GM19035 (cell line): ENCODE measurements around the gene RIMS1.
"Not testable (repeated sequence)": the region's sequence is repeated elsewhere in the genome, so short reads cannot be mapped to it uniquely, and the experiment has no call there.

Experiments used
- ATAC-seq: cut with Tn5 transposase; IDR thresholded peaks from one replicate; pipeline ENCODE4 v1.9.1; 2021; ENCODE audit not compliant: unreplicated experiment

RIMS1 gene

GRCh38 chr6:71967436-71967835 is 81.1 kb downstream of the RIMS1 start:
- ATAC-seq, result no peak

GRCh38 chr6:71977884-71978283 is 91.5 kb downstream of the RIMS1 start:
- ATAC-seq, result no peak

- no peak for ATAC-seq
Measured at GRCh38 chr6:71979911-71980310, 93.6 kb downstream of the RIMS1 start.

GRCh38 chr6:71982389-71982788 is 96.0 kb downstream of the RIMS1 start:
- ATAC-seq, result peak; percentile 82

GRCh38 chr6:71983131-71983530 is 96.8 kb downstream of the RIMS1 start:
- no peak for ATAC-seq

GRCh38 chr6:71994705-71995271 is 108.4 kb downstream of the RIMS1 start:
- no peak for ATAC-seq

- ATAC-seq, result no peak
Measured at GRCh38 chr6:71997341-71997740, 111.0 kb downstream of the RIMS1 start.

- ATAC-seq, result no peak
Measured at GRCh38 chr6:72002415-72002814, 116.1 kb downstream of the RIMS1 start.

- not testable (repeated sequence) for ATAC-seq
Measured at GRCh38 chr6:72006591-72006990, 120.2 kb downstream of the RIMS1 start.

GRCh38 chr6:72022830-72023229 is 136.5 kb downstream of the RIMS1 start:
- no peak for ATAC-seq

GRCh38 chr6:72031471-72031870 is 145.1 kb downstream of the RIMS1 start:
- no peak for ATAC-seq

- no peak for ATAC-seq
Measured at GRCh38 chr6:72032086-72032485, 145.7 kb downstream of the RIMS1 start.

GRCh38 chr6:72035486-72035885 is 149.1 kb downstream of the RIMS1 start:
- no peak for ATAC-seq

GRCh38 chr6:72035966-72036365 is 149.6 kb downstream of the RIMS1 start:
- ATAC-seq, result no peak

- no peak for ATAC-seq
Measured at GRCh38 chr6:72037006-72037405, 150.7 kb downstream of the RIMS1 start.

GRCh38 chr6:72040111-72040510 is 153.8 kb downstream of the RIMS1 start:
- no peak for ATAC-seq

- ATAC-seq, result no peak
Measured at GRCh38 chr6:72042088-72042487, 155.7 kb downstream of the RIMS1 start.

- ATAC-seq, result no peak
Measured at GRCh38 chr6:72048080-72048479, 161.7 kb downstream of the RIMS1 start.

GRCh38 chr6:72049376-72049775 is 163.0 kb downstream of the RIMS1 start:
- ATAC-seq, result no peak

- ATAC-seq, result no peak
Measured at GRCh38 chr6:72061286-72061685, 174.9 kb downstream of the RIMS1 start.

GRCh38 chr6:72064399-72064975 is 178.1 kb downstream of the RIMS1 start:
- ATAC-seq, result no peak

- ATAC-seq, result no peak
Measured at GRCh38 chr6:72078096-72078495, 191.7 kb downstream of the RIMS1 start.

- ATAC-seq, result no peak
Measured at GRCh38 chr6:72080260-72080941, 194.1 kb downstream of the RIMS1 start.
